Large intestine (tissue), 3 donors: ENCODE results near the gene GBE1. TPM values are rescaled to one million over a fixed set of nuclear protein-coding genes. Genes with fewer than 3 reads are reported as not detected.

Source experiments
- DNase-seq, 2 donors: peaks; one replicate each; pipeline versions ENCODE4 v3.0.0 to v3.0.0-alpha.2; 2013
- H3K27ac ChIP-seq: one replicate; pipeline ENCODE4 v1.5.1; 2013; ENCODE audit warnings: low read length
- H3K27me3 ChIP-seq: 2 replicates; pipeline ENCODE4 v1.6.1; 2013; ENCODE audit warnings: low read length; ENCODE audit not compliant: control insufficient read depth, insufficient read depth
- H3K36me3 ChIP-seq: 2 replicates; pipeline ENCODE4 v1.6.1; 2013; ENCODE audit warnings: low read length; ENCODE audit not compliant: control insufficient read depth, insufficient read depth
- H3K4me1 ChIP-seq: one replicate; pipeline ENCODE4 v1.6.1; 2013; ENCODE audit warnings: low read length; ENCODE audit not compliant: control insufficient read depth, insufficient read depth
- H3K4me3 ChIP-seq: one replicate; pipeline ENCODE4 v1.5.1; 2013; ENCODE audit warnings: low read length
- H3K9me3 ChIP-seq: one replicate; pipeline ENCODE4 v1.6.1; 2013; ENCODE audit warnings: mild to moderate bottlenecking, low read depth, low read length, moderate library complexity; ENCODE audit not compliant: control insufficient read depth
- WGBS: methylation state at CpG from one replicate; pipeline ENCODE4 v1.1.5; 2013; ENCODE audit warnings: low lambda C conversion rate; ENCODE audit not compliant: insufficient coverage; 5-methylcytosine and 5-hydroxymethylcytosine counted together
- polyA plus RNA-seq: library from polyadenylated mRNA; unstranded; fragments of 120-200 nt; gene quantifications from one replicate; pipeline ENCODE4 v1.2.1, GENCODE V29; 2013

The GBE1 gene
- polyA plus RNA-seq, 1 donor = 10.1 TPM

DNA sequence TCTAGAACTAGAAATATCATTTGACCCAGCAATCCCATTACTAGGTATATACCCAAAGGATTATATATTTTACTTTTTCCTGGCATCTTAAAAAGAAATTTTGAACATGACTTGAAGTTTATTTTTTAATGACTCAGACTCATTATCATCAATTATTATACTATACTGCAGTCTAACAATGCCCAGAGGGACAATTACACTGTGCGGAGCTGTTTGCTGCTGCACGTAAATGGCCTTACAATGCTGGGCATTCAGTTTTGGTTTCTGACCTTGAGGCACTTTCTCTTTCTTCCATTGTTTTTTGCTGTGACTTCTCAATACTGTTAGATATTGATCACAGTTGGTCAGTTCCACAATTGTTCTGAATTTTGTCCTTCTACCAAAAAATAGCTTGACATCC lies 128.8 kb downstream of the GBE1 start:
- Histone ChIP-seq H3K27ac (no peak overlapping the region), H3K9me3 (no peaks in the 10 kb centered on the region), H3K36me3 (no peaks in the 10 kb centered on the region), H3K4me3 (no peak overlapping the region), H3K4me1 (no peaks in the 10 kb centered on the region), H3K27me3 (no peaks in the 10 kb centered on the region)
- DNase-seq = no peak
- 90% methylated on average over 2 of the region's 2 CpGs for WGBS

DNA sequence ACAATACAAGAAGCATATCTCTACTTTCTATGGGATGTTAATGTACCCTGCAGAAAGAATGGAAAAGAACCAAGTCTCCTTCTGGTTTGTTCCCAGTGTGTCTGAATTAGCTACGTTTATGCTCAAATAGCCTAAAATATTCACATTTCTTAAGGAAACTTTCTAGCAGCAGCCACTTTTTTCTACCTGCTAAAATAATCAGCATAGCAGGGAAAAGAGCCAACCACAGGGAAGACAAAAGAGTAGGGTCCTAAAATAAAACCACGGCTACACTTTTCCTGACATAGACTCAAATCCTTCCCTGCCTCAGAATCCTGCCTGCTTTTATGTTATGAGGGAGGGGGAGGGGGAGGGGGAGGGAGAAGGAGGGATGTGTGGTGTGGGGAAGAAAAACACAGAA lies 136.7 kb downstream of the GBE1 start:
- H3K9me3 ChIP-seq = no peaks in the 10 kb centered on the region
- no peaks in the 10 kb centered on the region for H3K4me1 ChIP-seq
- H3K27me3 ChIP-seq = no peaks in the 10 kb centered on the region
- no peak overlapping the region for H3K27ac ChIP-seq
- no peak for DNase-seq
- no peaks in the 10 kb centered on the region for H3K36me3 ChIP-seq
- H3K4me3 ChIP-seq = no peak overlapping the region
- WGBS = no CpG with 5 or more reads among the region's 2 CpGs

DNA sequence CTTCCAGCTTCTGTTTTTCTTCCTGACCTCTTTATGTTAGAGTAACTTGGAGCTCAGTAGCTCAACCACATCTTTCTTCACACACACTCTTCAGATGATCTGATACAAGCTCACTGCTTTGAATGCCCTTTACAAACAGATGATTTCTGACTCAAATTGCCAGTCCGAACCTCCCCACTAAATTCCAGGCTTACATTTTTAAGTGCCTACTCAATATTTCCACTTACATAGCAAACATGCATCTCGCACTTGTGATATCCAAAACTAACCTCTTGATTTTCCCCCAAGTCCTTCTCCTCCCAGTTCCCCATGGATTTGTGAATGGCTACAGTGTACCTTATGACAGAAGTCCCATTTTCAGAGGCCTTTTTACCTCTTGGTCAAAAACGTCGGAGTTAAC lies 139.1 kb downstream of the GBE1 start:
- DNase-seq = no peak
- WGBS = 100% methylated on average over 2 of the region's 4 CpGs
- no peaks in the 10 kb centered on the region for H3K9me3 ChIP-seq

DNA sequence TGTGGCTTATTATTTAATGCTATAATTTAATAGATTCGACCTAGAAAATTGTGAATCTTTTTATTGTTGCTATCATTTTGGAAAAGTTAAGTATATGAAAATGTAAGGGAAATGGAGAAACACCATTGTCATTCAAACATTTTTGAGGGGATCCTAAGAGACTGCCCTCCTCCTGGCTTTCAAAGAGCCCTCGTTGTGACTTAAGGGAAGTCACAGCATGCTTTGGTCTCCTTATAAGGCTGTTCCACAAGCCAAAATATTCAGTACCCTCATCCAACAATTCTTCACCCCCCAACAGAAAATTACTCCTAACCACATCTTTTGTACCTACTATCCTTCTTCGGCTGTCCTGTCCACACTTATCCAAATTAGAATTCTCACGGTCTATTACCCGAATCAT lies 140.2 kb downstream of the GBE1 start:
- H3K27ac ChIP-seq = no peak overlapping the region
- no peaks in the 10 kb centered on the region for H3K27me3 ChIP-seq
- H3K4me3 ChIP-seq = no peak overlapping the region
- no peaks in the 10 kb centered on the region for H3K9me3 ChIP-seq
- H3K4me1 ChIP-seq = no peaks in the 10 kb centered on the region
- DNase-seq = no peak
- WGBS = 92% methylated on average over 4 of the region's 5 CpGs
- H3K36me3 ChIP-seq = no peaks in the 10 kb centered on the region

More for the DNA sequence above, 139.1 kb downstream of the GBE1 start:
- Histone ChIP-seq H3K4me3 (no peak overlapping the region), H3K27ac (no peak overlapping the region), H3K36me3 (no peaks in the 10 kb centered on the region), H3K4me1 (no peaks in the 10 kb centered on the region), H3K27me3 (no peaks in the 10 kb centered on the region)

DNA sequence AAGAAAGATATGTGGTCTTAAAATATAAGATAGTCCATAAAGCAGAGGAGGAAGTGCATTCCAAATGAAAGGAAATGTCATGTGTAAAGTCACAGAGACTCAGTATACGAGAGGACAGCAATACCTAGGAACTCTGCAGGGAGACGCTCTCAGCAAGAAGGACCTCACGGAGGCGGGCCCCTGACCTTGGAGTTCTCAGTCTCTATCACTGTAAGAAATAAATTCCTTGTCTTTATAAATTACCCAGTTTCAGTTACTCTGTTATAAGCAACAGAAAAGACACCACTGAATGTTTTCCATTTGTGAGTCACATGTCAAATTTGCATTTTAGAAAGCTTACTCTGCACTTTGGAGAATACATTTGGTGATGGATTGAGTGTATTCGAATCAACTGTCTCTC lies 140.6 kb downstream of the GBE1 start:
- H3K4me3 ChIP-seq = no peak overlapping the region
- WGBS = no CpG with 5 or more reads among the region's 5 CpGs
- no peaks in the 10 kb centered on the region for H3K9me3 ChIP-seq
- no peak for DNase-seq
- no peaks in the 10 kb centered on the region for H3K36me3 ChIP-seq
- no peaks in the 10 kb centered on the region for H3K4me1 ChIP-seq
- H3K27me3 ChIP-seq = no peaks in the 10 kb centered on the region
- H3K27ac ChIP-seq = no peak overlapping the region

DNA sequence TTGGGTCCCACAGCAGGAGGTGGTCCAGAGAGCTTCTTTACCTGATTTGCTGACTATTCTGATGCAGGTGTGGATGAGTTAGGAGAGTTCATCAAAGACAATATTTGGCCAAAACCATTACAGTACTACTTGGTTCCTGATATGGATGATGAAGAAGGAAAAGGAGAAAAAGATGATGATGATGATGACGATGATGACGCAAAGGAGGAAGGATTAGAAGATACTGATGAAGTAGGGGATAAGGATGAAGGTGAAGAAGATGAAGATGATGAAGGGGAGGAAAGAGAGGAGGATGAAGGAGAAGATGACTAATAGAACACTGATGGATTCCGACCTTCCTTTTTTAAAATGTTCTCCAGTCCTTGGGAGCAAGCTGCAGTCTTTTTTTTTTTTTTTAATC lies 148.7 kb downstream of the GBE1 start:
- Histone ChIP-seq H3K4me1 (no peaks in the 10 kb centered on the region), H3K36me3 (no peaks in the 10 kb centered on the region), H3K27ac (no peak overlapping the region), H3K9me3 (no peaks in the 10 kb centered on the region), H3K4me3 (no peak overlapping the region), H3K27me3 (no peaks in the 10 kb centered on the region)
- WGBS = 100% methylated on average over 2 of the region's 3 CpGs
- no peak for DNase-seq

DNA sequence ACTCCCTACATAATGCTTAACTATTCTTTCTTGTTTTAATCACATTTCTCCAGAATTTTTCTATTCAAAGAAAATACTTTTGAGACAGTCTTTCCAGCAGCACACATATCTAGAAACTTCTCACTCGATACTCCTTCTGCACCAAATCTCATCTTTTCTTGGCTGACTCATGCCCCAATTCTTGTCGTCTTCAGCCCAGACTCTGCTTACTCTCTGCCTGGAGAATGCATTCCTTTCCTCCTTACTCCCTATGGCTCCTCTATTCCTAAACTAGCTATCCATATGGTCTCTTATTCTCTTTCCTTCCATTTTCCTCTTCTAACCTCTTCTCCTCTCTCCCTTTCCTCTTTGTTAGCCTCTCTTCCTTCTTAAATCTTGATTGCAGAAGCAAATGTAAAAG lies 158.7 kb downstream of the GBE1 start:
- DNase-seq = no peak
- no peaks in the 10 kb centered on the region for H3K9me3 ChIP-seq
- no peaks in the 10 kb centered on the region for H3K4me1 ChIP-seq

DNA sequence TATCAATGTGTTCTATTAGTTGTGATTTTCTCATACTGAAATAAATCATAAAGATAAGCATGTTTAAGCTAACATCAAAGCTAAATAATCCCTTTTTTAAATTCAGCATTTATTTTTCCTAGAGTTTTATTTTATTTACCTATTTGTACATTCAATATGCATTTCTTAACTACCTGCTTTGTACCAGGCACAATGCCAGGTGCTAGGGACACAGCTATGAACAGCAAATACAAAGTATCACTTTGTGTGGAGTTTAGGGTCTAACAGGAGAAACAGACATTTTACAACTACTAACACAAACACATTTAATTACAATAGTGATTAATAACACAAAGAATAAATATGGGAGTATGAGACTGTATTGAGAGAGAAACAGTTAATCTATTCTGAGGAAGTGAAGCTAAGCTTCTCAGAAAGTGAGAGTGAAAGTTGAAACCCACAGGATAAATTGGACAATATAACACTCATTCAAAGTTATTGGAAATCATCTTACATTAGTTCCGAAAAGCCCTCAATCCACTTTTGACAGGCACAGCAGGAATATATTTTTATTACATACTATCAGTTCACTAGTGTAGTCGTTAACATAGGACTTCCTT lies 159.6 kb downstream of the GBE1 start:
- Histone ChIP-seq H3K4me1 (no peaks in the 10 kb centered on the region), H3K9me3 (no peaks in the 10 kb centered on the region), H3K4me3 (no peak overlapping the region), H3K27me3 (no peaks in the 10 kb centered on the region), H3K36me3 (no peaks in the 10 kb centered on the region), H3K27ac (no peak overlapping the region)
- no peak for DNase-seq
- 100% methylated on average over 1 of the region's 2 CpGs for WGBS

More for the DNA sequence above, 158.7 kb downstream of the GBE1 start:
- Histone ChIP-seq H3K27me3 (no peaks in the 10 kb centered on the region), H3K4me3 (no peak overlapping the region), H3K36me3 (no peaks in the 10 kb centered on the region), H3K27ac (no peak overlapping the region)
- WGBS = 100% methylated on average over 1 of the region's 2 CpGs

DNA sequence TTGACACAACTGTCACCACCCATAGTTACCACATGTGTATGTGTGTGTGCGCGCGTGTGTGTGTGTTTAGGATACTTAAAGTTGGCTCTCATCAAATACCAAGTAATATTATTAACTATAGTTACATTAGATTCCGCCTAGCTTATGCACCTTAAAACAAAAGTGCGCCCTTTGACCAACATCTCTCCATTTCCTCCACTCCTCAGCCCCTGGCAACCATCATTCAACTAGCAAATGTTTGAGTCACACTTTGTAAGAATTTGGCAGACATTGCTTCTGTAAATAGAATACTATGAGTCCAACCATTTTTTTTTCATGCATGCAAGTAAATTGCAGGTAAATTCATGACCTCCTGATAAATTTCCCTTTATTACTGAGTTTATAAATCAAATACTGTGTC lies 169.3 kb downstream of the GBE1 start:
- no peak overlapping the region for H3K27ac ChIP-seq
- no peaks in the 10 kb centered on the region for H3K4me1 ChIP-seq
- H3K4me3 ChIP-seq = no peak overlapping the region
- WGBS = 100% methylated on average over 1 of the region's 5 CpGs
- no peaks in the 10 kb centered on the region for H3K9me3 ChIP-seq
- no peak for DNase-seq
- no peaks in the 10 kb centered on the region for H3K27me3 ChIP-seq
- H3K36me3 ChIP-seq = no peaks in the 10 kb centered on the region

DNA sequence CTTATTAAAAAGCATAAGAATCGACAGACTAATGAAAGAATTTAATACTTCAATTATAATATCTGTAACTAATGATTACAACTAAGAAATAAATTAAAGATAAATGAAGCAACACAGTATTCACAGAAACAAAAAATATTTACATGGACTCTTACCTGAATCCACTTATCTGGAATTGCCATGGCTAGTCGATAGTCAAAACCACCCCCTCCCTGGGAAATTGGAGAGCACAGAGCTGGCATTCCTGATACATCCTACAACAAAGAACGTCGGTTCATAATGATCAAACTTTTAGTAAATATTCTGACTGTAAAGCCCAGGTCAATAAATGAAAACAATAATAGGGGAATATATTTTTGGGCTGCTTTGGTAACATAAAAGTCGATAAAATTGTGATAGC lies 175.5 kb downstream of the GBE1 start:
- no peak overlapping the region for H3K27ac ChIP-seq
- WGBS = 100% methylated on average over 1 of the region's 5 CpGs
- no peaks in the 10 kb centered on the region for H3K27me3 ChIP-seq
- no peaks in the 10 kb centered on the region for H3K4me1 ChIP-seq
- no peaks in the 10 kb centered on the region for H3K36me3 ChIP-seq
- H3K9me3 ChIP-seq = no peaks in the 10 kb centered on the region
- H3K4me3 ChIP-seq = no peak overlapping the region
- DNase-seq = no peak

DNA sequence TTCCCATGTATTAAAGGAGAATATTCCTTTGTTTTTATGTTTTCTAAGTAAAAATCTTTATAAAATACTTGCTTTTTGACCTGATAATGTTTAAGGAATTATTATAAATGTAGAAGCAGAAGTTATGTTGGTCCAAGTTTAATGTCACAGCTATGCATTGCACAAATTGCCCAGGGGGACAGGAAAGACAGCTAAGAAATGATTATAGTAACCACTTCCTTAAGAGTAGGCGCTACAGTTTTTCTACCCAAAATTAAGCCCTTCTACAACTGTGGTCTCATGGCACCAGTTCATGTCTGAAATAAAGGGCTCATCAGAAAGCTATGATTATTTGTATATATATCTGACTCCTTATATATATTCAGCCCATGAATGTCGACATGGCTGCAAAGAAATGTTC lies 176.4 kb downstream of the GBE1 start:
- Histone ChIP-seq H3K4me1 (no peaks in the 10 kb centered on the region), H3K27me3 (no peaks in the 10 kb centered on the region), H3K36me3 (no peaks in the 10 kb centered on the region), H3K27ac (no peak overlapping the region), H3K4me3 (no peak overlapping the region), H3K9me3 (no peaks in the 10 kb centered on the region)
- 100% methylated on average over 1 of the region's 2 CpGs for WGBS
- DNase-seq = no peak
